GM12875 (cell line): Measurements from ENCODE around the gene MXD4.

Experiments used
- H3K4me3 ChIP-seq: one replicate; pipeline ENCODE4 v1.5.1; 2011; ENCODE audit warnings: low read depth, low read length, control low read depth
- CTCF ChIP-seq: IDR thresholded peaks from 2 replicates; pipeline ENCODE4 v1.5.1; 2011; ENCODE audit warnings: low read depth, mild to moderate bottlenecking, control low read depth, inconsistent platforms, low read length, moderate library complexity, borderline replicate concordance; ENCODE audit not compliant: insufficient read depth

MXD4 gene

GRCh38 chr4:2270341-2271165 is 8.6 kb upstream of the MXD4 start:
- H3K4me3 ChIP-seq = no peak overlapping the region
- no peak for TF ChIP-seq CTCF

GRCh38 chr4:2269618-2270163 is 7.8 kb upstream of the MXD4 start:
- TF ChIP-seq CTCF = no peak

GRCh38 chr4:2269206-2269531 is 7.3 kb upstream of the MXD4 start:
- H3K4me3 ChIP-seq = no peak overlapping the region
- TF ChIP-seq CTCF = no peak

More at GRCh38 chr4:2269618-2270163, 7.8 kb upstream of the MXD4 start:
- no peak overlapping the region for H3K4me3 ChIP-seq

- TF ChIP-seq CTCF = no peak
- no peak overlapping the region for H3K4me3 ChIP-seq
Measured at GRCh38 chr4:2268357-2269205, 6.7 kb upstream of the MXD4 start.

- no peak overlapping the region for H3K4me3 ChIP-seq
- TF ChIP-seq CTCF = no peak
Measured at GRCh38 chr4:2267841-2268240, 5.9 kb upstream of the MXD4 start.

- TF ChIP-seq CTCF = no peak
- H3K4me3 ChIP-seq = no peak overlapping the region
Measured at GRCh38 chr4:2267320-2267811, 5.5 kb upstream of the MXD4 start.

GRCh38 chr4:2266821-2267220 is 4.9 kb upstream of the MXD4 start:
- no peak overlapping the region for H3K4me3 ChIP-seq
- no peak for TF ChIP-seq CTCF
